ENCODE measurements around the gene KCNG1. TPM values are rescaled to one million over a fixed set of nuclear protein-coding genes. Genes with fewer than 3 reads are reported as not detected.

Gene KCNG1
- total and polyA plus RNA-seq, 2 of the 4 experiments (the other 2 are of a cell fraction): 23.7 to 51.4 TPM

- no peak for TF ChIP-seq CTCF (conservative IDR thresholded peaks at IDR 0.05; ENCODE audit: low read depth, low read length)
Measured at GRCh38 chr20:50977066-50978021, 45.6 kb downstream of the KCNG1 start (continued).

Data from IMR-90 (cell line).